Pancreas (tissue), 10 donors: ENCODE measurements around the gene TFDP2. TPM values are rescaled to one million over a fixed set of nuclear protein-coding genes. Genes with fewer than 3 reads are reported as not detected.

Experiments used
- ATAC-seq, 4 donors: fragments of 200-7000 bp; cut with Tn5 transposase; one replicate each; pipeline versions ENCODE4 v1.8.0 to v1.9.1; 2020; ENCODE audit warnings: mild to moderate bottlenecking in 4 of 4, moderate library complexity in 4 of 4
- DNase-seq, 6 donors: peaks; one replicate each; pipeline ENCODE4 v3.0.0-alpha.2; 2020
- FAIRE-seq: peaks from 2 replicates; lab custom pipeline; 2012; peaks lifted over from hg19 to GRCh38; lab: Jason Lieb, UNC
- H3K27ac ChIP-seq, 4 donors: fragments of 200-600 bp; sonication (generic); 1 replicate in 3 of 4; 2 replicates in 1 of 4; pipeline versions ENCODE4 v1.5.0 to v1.8.0; 2020
- H3K27me3 ChIP-seq, 4 donors: fragments of 200-600 bp; one replicate each; pipeline ENCODE4 v1.8.0; 2021
- H3K36me3 ChIP-seq, 3 donors: fragments of 200-600 bp; sonication (generic) in 1 of 3; one replicate each; pipeline versions ENCODE4 v1.5.0 to v1.8.0; 2020 to 2021
- H3K4me1 ChIP-seq, 3 donors: fragments of 200-600 bp; one replicate each; pipeline ENCODE4 v1.8.0; 2021
- H3K4me3 ChIP-seq, 4 donors: fragments of 200-600 bp; sonication (generic) in 2 of 4; one replicate each; pipeline versions ENCODE4 v1.5.0 to v1.8.0; 2020 to 2021
- H3K9me3 ChIP-seq, 4 donors: fragments of 200-600 bp; one replicate each; pipeline ENCODE4 v1.8.0; 2021
- WGBS, 2 donors: extraction: QIAGEN DNeasy Blood & Tissue Kit; methylation state at CpG; one replicate each; pipeline ENCODE4 v1.1.7; 2013; 5-methylcytosine and 5-hydroxymethylcytosine counted together
- intact Hi-C, 3 donors: fragments of 100-400 bp; cut with DNase I; formaldehyde crosslinking; loops; one replicate each; pipeline versions ENCODE4 v1.11.1 to v1.14.2; 2022
- polyA plus RNA-seq, 2 donors: library from polyadenylated mRNA; stranded (reverse); fragments of 200-250 nt; gene quantifications; one replicate each; pipeline ENCODE4 v1.2.3, GENCODE V29; 2013
- total RNA-seq, 6 donors: library from RNA; stranded (reverse); fragmentation: NEBNext Ultra II Directional in 4 of 6; extraction: Animal tissue kit (Norgen Biotek cat#: 25700) in 4 of 6; gene quantifications; one replicate each; pipeline versions ENCODE4 v1.2.1 to v1.2.4, GENCODE V29; 2021 to 2023
- TF ChIP-seq, protein P1 (sequence below), 4 donors: fragments of 200-600 bp; sonication (generic) in 3 of 4; IDR thresholded peaks; one replicate each; pipeline versions ENCODE4 v1.5.0 to v1.8.0; 2021; ENCODE audit warnings: antibody characterized with exemption in 4 of 4
- donor health status: healthy with polysubstance abuse.
- donor health status: DM: no; HTN: no; CAD: no; lungs with moderate emphysema.
- donor health status: DM: no; HTN: no; CAD: no.
- donor health status: control.
- donor health status: control.
- donor health status: Bipolar disorder and iron deficiency.
- donor health status: DM: yes; HTN: yes; CAD: no.
- donor health status: DM: no; HTN: no; CAD: no.
- donor health status: DM: no; HTN: no; CAD: no.
- donor health status: DM: yes; HTN: yes; CAD: no.

Gene TFDP2
- total and polyA plus RNA-seq, 8 donors, result 4.6 to 25.7 (median 16.8) TPM

DNA sequence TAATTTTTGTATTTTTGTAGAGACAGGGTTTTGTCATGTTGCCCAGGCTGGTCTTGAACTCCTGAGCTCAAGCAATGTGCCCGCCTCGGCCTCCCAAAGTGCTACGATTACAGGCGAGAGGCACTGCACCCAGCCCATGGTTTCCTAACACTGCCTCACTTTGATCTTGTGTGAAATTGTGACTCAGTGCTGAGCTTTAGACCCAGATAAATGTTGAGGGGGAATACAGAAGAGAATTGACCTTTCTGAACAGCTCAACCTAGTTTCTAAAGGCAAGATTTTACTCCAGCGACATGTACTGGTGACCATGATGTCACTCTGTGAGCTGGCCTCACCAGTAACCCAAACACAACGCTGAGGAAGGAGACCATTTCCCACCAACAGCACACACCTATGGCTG is 199.4 kb downstream of the TFDP2 start:
- TF ChIP-seq, protein P1, sequence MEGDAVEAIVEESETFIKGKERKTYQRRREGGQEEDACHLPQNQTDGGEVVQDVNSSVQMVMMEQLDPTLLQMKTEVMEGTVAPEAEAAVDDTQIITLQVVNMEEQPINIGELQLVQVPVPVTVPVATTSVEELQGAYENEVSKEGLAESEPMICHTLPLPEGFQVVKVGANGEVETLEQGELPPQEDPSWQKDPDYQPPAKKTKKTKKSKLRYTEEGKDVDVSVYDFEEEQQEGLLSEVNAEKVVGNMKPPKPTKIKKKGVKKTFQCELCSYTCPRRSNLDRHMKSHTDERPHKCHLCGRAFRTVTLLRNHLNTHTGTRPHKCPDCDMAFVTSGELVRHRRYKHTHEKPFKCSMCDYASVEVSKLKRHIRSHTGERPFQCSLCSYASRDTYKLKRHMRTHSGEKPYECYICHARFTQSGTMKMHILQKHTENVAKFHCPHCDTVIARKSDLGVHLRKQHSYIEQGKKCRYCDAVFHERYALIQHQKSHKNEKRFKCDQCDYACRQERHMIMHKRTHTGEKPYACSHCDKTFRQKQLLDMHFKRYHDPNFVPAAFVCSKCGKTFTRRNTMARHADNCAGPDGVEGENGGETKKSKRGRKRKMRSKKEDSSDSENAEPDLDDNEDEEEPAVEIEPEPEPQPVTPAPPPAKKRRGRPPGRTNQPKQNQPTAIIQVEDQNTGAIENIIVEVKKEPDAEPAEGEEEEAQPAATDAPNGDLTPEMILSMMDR (IDR thresholded peaks at IDR 0.05), result no peak
- no peak for DNase-seq

DNA sequence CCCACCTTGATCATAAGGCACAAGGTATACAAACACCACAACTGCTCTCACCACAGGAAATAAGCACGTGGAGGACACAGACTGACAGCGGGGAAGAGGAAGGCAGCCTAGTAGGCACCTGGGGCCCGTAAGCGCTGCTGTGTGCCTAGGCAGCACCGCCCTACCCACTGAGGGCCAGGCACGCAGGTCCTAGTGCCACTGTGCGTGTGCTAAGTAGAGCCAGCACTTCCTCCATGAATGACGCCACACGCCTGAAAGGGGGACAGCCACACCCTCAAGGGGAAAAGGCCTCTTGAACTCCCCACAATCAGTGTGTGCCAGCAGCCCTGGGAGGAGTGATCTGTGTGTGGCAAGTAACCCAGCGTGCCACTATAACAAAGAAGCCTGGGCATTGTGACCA is 199.9 kb downstream of the TFDP2 start:
- Histone ChIP-seq H3K36me3 (peaks cover 0 to 4% (median 0%) of the 10 kb centered on the region in 3 donors), H3K27me3 (no peaks in the 10 kb centered on the region), H3K27ac (no peak overlapping the region), H3K4me1 (no peaks in the 10 kb centered on the region), H3K9me3 (no peaks in the 10 kb centered on the region), H3K4me3 (no peak overlapping the region)
- TF ChIP-seq, protein P1 (IDR thresholded peaks at IDR 0.05), result no peak
- no peak for ATAC-seq
- intact Hi-C loops, result no loop called here
- peak in 1 of 6 donors; percentile 29 for DNase-seq
- FAIRE-seq, result no peak
- WGBS, 2 donors, result 92 to 95% methylated on average over 10 of the region's 10 CpGs

More for the DNA sequence above, 199.4 kb downstream of the TFDP2 start:
- Histone ChIP-seq H3K27ac (no peak overlapping the region), H3K27me3 (no peaks in the 10 kb centered on the region), H3K4me3 (no peak overlapping the region), H3K9me3 (no peaks in the 10 kb centered on the region), H3K36me3 (peaks cover 0 to 4% (median 0%) of the 10 kb centered on the region in 3 donors), H3K4me1 (no peaks in the 10 kb centered on the region)
- intact Hi-C loops, result no loop called here
- FAIRE-seq, result no peak
- ATAC-seq, result no peak
- WGBS, 2 donors, result 97 to 100% methylated on average over 6 of the region's 6 CpGs

- TF ChIP-seq, protein P1 (IDR thresholded peaks at IDR 0.05), result no peak
- DNase-seq (peak in 1 of 6 donors; percentile 48), FAIRE-seq (no peak), ATAC-seq (no peak)
- H3K27ac ChIP-seq, result no peak overlapping the region
- intact Hi-C loops, result no loop called here
- no peaks in the 10 kb centered on the region for H3K9me3 ChIP-seq
- 91 to 94% methylated on average over 16 of the region's 16 CpGs for WGBS, 2 donors
- H3K27me3 ChIP-seq, result no peaks in the 10 kb centered on the region
- H3K4me3 ChIP-seq, result no peak overlapping the region
- no peaks in the 10 kb centered on the region for H3K4me1 ChIP-seq
- no peaks in the 10 kb centered on the region for H3K36me3 ChIP-seq
These were observed 203.4 kb downstream of the TFDP2 start for GRCh38 chr3:141945726-141946485.

GRCh38 chr3:141942006-141942405 is 207.3 kb downstream of the TFDP2 start:
- no peaks in the 10 kb centered on the region for H3K36me3 ChIP-seq
- no peaks in the 10 kb centered on the region for H3K27me3 ChIP-seq
- ATAC-seq (no peak), DNase-seq (no peak), FAIRE-seq (no peak)
- TF ChIP-seq, protein P1 (IDR thresholded peaks at IDR 0.05), result no peak
- no peak overlapping the region for H3K27ac ChIP-seq
- WGBS, 2 donors, result 74% methylated on average over 8 of the region's 8 CpGs
- no peaks in the 10 kb centered on the region for H3K4me1 ChIP-seq
- H3K4me3 ChIP-seq, result no peak overlapping the region
- no peaks in the 10 kb centered on the region for H3K9me3 ChIP-seq
- intact Hi-C loops, result no loop called here

GRCh38 chr3:141941093-141941492 is 208.3 kb downstream of the TFDP2 start:
- FAIRE-seq (no peak), DNase-seq (no peak)

More at GRCh38 chr3:141941093-141941492, 208.3 kb downstream of the TFDP2 start:
- H3K36me3 ChIP-seq, result no peaks in the 10 kb centered on the region
- peak in 1 of 4 donors; percentile 41 for ATAC-seq
- H3K27ac ChIP-seq, result no peak overlapping the region
- H3K4me1 ChIP-seq, result no peaks in the 10 kb centered on the region
- no peaks in the 10 kb centered on the region for H3K27me3 ChIP-seq
- H3K9me3 ChIP-seq, result no peaks in the 10 kb centered on the region
- no peak overlapping the region for H3K4me3 ChIP-seq
- TF ChIP-seq, protein P1 (IDR thresholded peaks at IDR 0.05), result no peak
- intact Hi-C loops, result no loop called here
- WGBS, 2 donors, result 52 to 61% methylated on average over 8 of the region's 8 CpGs
